Astrocyte of the cerebellum (primary cell): Measurements from ENCODE around the gene MYO9B.

Source experiments
- DNase-seq: peaks from one replicate; pipeline ENCODE4 v3.0.0-alpha.2; 2011; ENCODE audit warnings: low read depth
- H3K4me3 ChIP-seq: 2 replicates; pipeline ENCODE4 v1.5.1; 2011; ENCODE audit warnings: mild to moderate bottlenecking, low read depth, low read length, moderate library complexity
- CTCF ChIP-seq: IDR thresholded peaks from 2 replicates; pipeline ENCODE4 v1.5.1; 2012; ENCODE audit warnings: low read length, low read depth, moderate library complexity, mild to moderate bottlenecking; ENCODE audit errors: missing control alignments
- in situ Hi-C: cut with HindIII; loops from 2 replicates; pipeline ENCODE4 v1.10.0; 2017; ENCODE audit warnings: low sequenced_read_pairs

The MYO9B gene

GRCh38 chr19:17256130-17256529, 180.6 kb downstream of the MYO9B start:
- DNase-seq, result no peak
- in situ Hi-C loops, result no loop called here
- H3K4me3 ChIP-seq, result no peak overlapping the region
- no peak for TF ChIP-seq CTCF

- in situ Hi-C loops, result no loop called here
- no peak overlapping the region for H3K4me3 ChIP-seq
- TF ChIP-seq CTCF, result no peak
- no peak for DNase-seq
These were observed 183.7 kb downstream of the MYO9B start for GRCh38 chr19:17259118-17259780.

- no peak overlapping the region for H3K4me3 ChIP-seq
- TF ChIP-seq CTCF, result no peak
- no peak for DNase-seq
- in situ Hi-C loops, result no loop called here
These were observed 184.4 kb downstream of the MYO9B start for GRCh38 chr19:17259934-17260333.

- DNase-seq, result peak; percentile 36
- in situ Hi-C loops, result no loop called here
- peak; percentile 82 for TF ChIP-seq CTCF
- no peak overlapping the region for H3K4me3 ChIP-seq
These were observed 185.3 kb downstream of the MYO9B start for GRCh38 chr19:17260842-17261325.

- no peak for DNase-seq
- in situ Hi-C loops, result no loop called here
- H3K4me3 ChIP-seq, result no peak overlapping the region
- no peak for TF ChIP-seq CTCF
These were observed 187.0 kb downstream of the MYO9B start for GRCh38 chr19:17262557-17262956.
